Left ventricle myocardium superior (tissue), 1 donor: ENCODE data around the gene CCN2. TPM values are rescaled to one million over a fixed set of nuclear protein-coding genes. Genes with fewer than 3 reads are reported as not detected.

ENCODE experiments used
- ATAC-seq: fragments of 200-7000 bp; cut with Tn5 transposase; one replicate; pipeline ENCODE4 v1.9.1; 2020; ENCODE audit warnings: mild to moderate bottlenecking, moderate library complexity
- DNase-seq: peaks from one replicate; pipeline ENCODE4 v3.0.0-alpha.2; 2020
- intact Hi-C: fragments of 100-400 bp; cut with micrococcal nuclease; formaldehyde crosslinking; loops from one replicate; pipeline ENCODE4 v1.11.0; 2022
- total RNA-seq: library from RNA; stranded (reverse); fragmentation: NEBNext Ultra II Directional; extraction: Animal tissue kit (Norgen Biotek cat#: 25700); gene quantifications from one replicate; pipeline ENCODE4 v1.2.1, GENCODE V29; 2021
- donor health status: DM: no; HTN: yes; CAD: no; lungs with severe emphysema.

CCN2 gene
- total RNA-seq, 1 donor from 2014 or later, result 14.3 TPM

- no peak for ATAC-seq
- no peak for DNase-seq
- intact Hi-C loops, result no loop called here
These were observed 17.5 kb upstream of the CCN2 start for GRCh38 chr6:131968656-131969055.

GRCh38 chr6:131967948-131968347, 16.8 kb upstream of the CCN2 start:
- ATAC-seq, result no peak

GRCh38 chr6:131966443-131966842, 15.3 kb upstream of the CCN2 start:
- intact Hi-C loops, result no loop called here
- DNase-seq (no peak), ATAC-seq (no peak)

More at GRCh38 chr6:131967948-131968347, 16.8 kb upstream of the CCN2 start:
- DNase-seq, result no peak
- intact Hi-C loops, result no loop called here

- no peak for DNase-seq
- intact Hi-C loops, result no loop called here
- no peak for ATAC-seq
These were observed 11.9 kb upstream of the CCN2 start for GRCh38 chr6:131963063-131963462.

- intact Hi-C loops, result no loop called here
- DNase-seq, result no peak
- no peak for ATAC-seq
These were observed 9.4 kb upstream of the CCN2 start for GRCh38 chr6:131960371-131961133.

GRCh38 chr6:131958542-131959470, 7.6 kb upstream of the CCN2 start:
- no peak for ATAC-seq
- intact Hi-C loops, result no loop called here
- DNase-seq, result no peak

GRCh38 chr6:131958095-131958494, 6.9 kb upstream of the CCN2 start:
- no peak for ATAC-seq
- no peak for DNase-seq
- intact Hi-C loops, result no loop called here

- intact Hi-C loops, result no loop called here
- DNase-seq (no peak), ATAC-seq (no peak)
These were observed 4.7 kb upstream of the CCN2 start for GRCh38 chr6:131955876-131956275.

GRCh38 chr6:131955192-131955591, 4.0 kb upstream of the CCN2 start:
- ATAC-seq (no peak), DNase-seq (no peak)
- intact Hi-C loops, result no loop called here

GRCh38 chr6:131954775-131955107, 3.6 kb upstream of the CCN2 start:
- DNase-seq (peak; percentile 26), ATAC-seq (no peak)
- intact Hi-C loops, result no loop called here

GRCh38 chr6:131954059-131954774, 3.0 kb upstream of the CCN2 start:
- no peak for ATAC-seq
- intact Hi-C loops, result no loop called here
- DNase-seq, result no peak

- ATAC-seq, result no peak
- intact Hi-C loops, result no loop called here
- no peak for DNase-seq
These were observed 1.8 kb upstream of the CCN2 start for GRCh38 chr6:131952886-131953509.

- ATAC-seq (no peak), DNase-seq (no peak)
- intact Hi-C loops, result no loop called here
These were observed 531 bp upstream of the CCN2 start for GRCh38 chr6:131951576-131952230.

- intact Hi-C loops, result no loop called here
- ATAC-seq, result peak; percentile 78
These were observed 1.0 kb downstream of the CCN2 start for GRCh38 chr6:131949909-131950766.

GRCh38 chr6:131949620-131949908, 1.6 kb downstream of the CCN2 start:
- ATAC-seq, result peak; percentile 47
- intact Hi-C loops, result no loop called here
- DNase-seq, result no peak

More at GRCh38 chr6:131949909-131950766, 1.0 kb downstream of the CCN2 start:
- DNase-seq, result peak; percentile 76

GRCh38 chr6:131948692-131949619, 2.2 kb downstream of the CCN2 start:
- intact Hi-C loops, result no loop called here
- ATAC-seq (peak; percentile 4), DNase-seq (no peak)

GRCh38 chr6:131947986-131948661, 3.0 kb downstream of the CCN2 start:
- intact Hi-C loops, result no loop called here
- ATAC-seq, result no peak
- no peak for DNase-seq
